ENCODE measurements around the gene FHDC1.

FHDC1 gene

DNA sequence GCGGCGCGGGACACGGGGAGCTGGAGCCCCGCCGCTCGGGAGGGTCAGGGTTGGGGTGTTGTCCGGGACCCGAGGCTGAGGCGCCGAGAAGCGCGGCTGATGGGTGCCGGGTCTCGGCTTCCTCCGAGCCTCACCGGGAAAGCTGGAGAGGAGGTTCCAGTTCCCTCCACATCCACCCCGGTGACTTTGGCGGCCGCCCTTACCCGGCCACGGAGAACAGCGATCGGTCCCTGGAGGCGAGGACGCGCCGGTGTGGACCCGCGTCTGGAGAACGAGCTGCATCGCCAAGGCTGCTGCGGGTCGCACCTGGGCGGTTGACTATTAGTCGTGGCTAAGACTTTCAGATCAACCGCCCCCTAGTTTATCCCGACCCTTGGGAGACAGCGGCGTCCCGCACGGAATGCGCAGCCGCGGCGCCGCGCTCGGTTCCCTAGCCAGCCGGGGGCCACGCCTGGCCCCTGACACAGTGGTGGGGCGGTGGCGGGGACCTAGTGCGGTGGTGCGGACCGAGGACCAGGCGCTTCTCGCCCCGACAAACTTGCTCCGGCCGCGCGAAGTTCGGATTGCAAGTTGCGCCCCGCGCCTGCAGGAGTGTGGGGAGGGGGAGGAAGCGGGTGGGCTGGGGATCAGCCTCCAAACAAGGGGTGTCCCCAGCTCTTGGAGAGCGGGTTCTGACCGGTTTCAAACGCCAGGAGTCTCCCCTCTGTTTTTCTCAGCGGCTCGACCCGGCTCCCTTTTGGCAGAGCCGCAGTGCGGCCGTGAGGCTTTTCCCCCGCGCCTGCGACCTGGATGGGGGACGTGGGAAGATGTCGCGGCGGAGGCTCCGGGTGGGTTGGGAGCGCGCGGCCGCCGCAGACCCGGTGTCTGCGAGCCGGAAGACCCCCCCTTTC is 568 bp downstream of the FHDC1 start:
- DNase-seq (ENCODE audit: low spot score) = peak; percentile 47

- peak; percentile 38 for DNase-seq (ENCODE audit: low spot score)
Measured at GRCh38 chr4:152937336-152938236, 1.5 kb downstream of the FHDC1 start.

DNA sequence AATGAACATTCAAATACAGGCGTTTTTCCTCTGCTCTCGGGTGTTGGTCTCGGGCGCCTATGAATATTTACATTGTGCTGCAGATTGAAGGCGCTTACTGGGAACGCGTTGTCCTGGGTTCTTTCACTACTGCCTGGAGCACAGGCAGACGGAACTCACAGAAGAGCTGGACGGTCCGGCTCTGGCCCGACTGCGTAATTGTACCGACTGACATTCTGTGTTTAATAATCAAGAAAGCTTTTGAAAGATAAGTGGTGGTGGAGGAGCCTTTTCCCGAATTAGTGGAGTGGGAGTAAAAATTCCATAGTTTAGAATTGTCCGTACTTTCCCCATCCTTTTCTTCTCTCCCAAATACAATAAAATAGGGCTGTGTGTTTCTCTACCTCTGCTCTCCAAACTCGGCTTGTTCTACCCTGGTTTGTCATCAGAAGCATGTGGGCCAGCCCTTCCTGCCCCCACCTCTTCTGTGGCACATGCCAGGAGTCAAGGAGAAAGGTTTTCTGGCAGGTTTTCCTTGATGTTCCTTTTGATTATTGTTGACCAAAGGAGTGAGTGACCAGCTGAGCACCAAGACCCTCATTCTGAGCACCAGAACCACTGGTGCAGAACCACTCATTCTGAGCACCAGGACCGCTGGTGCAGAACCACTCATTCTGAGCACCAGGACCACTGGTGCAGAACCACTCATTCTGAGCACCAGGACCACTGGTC is 2.3 kb downstream of the FHDC1 start:
- peak; percentile 27 for DNase-seq (ENCODE audit: low spot score)

- no peak for DNase-seq (ENCODE audit: low spot score)
Measured at GRCh38 chr4:152939621-152940020, 3.5 kb downstream of the FHDC1 start.

DNA sequence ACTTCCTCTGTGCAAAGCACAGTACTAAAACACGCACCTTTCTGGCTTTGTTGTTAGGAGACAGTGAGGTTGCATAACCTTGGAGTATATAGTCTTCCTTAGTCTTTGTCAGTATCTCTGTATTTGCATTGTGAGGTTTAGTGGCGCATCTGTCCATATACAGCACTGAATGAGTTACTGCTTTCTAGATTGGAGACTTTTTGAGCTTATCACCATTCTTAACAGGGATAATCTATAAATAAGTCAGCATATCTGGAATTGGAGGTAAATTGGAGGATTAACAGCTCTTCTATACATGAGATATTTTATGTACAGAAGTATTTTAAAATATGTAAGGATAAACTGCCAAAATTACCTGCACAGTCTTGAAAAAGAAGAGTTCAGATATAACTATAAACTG is 4.3 kb downstream of the FHDC1 start:
- DNase-seq (ENCODE audit: low spot score) = no peak

DNA sequence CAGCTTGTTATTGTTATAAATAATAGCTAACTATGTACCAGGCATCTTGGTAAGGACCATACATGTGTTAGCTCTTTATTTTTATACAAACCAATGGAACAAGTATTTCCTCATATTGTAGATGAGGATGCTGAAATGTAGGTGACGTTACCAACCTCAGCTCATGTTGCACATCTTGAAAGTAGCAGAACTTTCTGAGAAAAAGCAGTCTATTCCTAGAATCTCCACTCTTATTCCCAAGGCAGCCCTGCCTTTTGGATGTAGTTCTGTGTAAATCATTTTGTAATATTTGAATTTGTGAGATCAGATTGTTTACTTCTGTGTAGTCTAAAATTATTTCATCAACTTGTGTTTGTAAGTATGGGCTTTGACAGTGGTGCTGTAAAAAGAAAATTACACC is 5.3 kb downstream of the FHDC1 start:
- DNase-seq (ENCODE audit: low spot score) = no peak

DNA sequence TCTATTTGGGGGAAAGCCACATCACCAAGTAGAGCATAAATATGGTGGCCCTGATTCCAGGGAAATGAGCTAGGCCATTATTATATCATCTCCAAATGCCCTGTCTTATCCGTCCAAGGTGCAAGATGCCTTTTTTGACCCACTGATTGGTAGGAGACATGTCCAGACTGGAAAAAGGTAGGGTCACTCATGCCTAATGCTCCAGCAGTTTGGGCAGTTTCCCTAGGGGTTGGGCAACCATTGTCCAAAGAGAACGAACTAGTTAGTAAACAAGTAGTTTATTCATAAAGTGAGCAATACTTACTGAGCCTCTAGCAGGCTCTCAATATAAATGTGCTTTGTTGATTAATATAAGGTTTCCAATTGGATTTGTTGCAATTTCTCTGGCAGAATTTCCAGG is 6.2 kb downstream of the FHDC1 start:
- no peak for DNase-seq (ENCODE audit: low spot score)

DNA sequence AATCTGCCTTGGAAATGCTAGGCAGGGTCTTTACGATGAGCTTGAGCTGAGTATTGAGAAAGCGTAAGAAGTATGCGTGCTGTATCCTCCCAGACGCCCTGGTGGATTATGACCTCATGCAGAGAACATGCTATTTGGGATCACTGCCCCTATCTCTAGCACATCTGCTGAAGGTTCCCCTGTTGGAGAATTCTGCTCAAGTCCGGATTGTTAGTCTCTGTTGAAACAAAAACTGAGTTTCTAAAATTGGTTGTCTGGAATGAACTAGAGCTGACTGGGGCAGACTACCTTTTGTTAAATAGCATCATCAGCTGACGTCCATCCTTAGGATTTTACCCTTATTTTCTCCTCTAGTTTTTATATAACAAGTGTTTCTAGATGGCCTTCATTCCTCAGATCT is 7.5 kb downstream of the FHDC1 start:
- DNase-seq (ENCODE audit: low spot score) = no peak

DNA sequence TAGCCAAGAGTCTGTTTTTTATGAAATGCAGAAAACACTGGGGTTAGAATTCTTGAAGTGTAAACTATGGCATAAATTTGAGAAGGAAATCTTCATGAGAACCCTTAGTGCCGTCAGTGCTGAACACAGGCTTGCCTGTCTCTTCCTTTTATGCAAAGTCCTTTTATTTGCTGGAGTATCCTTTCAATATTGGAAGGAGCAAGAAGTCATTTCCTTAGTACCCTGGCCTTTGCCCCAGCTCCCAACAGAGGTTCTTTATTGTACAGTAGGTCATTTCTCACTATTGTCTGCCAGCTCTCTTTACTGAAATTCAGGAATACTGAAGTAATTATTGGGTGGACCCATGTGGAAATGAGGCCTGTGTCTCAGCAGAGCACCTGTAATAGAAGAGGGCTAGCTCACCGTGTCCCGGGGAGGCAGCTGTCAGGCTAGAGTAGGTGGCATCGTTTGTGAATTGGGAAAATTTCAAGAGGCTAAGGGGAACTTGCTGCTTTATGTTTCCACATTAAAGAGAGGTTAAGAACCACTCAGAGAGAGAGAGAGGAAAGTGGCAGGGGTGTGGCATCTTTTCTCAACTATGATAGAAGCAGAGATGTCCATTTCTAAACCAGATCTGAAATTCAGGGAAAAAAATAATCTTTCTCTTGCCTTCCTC is 8.7 kb downstream of the FHDC1 start:
- no peak for DNase-seq (ENCODE audit: low spot score)

DNA sequence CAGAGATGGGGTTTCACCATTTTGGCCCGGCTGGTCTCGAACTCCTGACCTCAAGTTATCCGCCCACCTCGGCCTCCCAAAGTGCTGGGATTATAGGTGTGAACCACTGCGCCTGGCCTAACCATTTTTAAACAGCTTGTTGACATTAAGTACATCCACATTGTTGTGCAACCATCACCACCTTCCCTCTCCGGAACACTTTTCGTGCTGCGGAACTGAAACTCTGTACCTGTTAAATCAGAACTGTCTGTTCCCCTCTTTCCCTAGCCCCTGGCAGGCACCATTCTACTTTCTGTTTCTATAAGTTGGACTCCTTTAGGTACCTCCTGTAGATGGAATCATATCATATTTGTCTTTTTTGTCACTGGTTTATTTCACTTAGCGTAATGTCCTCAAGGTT is 9.5 kb downstream of the FHDC1 start:
- no peak for DNase-seq (ENCODE audit: low spot score)

- no peak for DNase-seq (ENCODE audit: low spot score)
Measured at GRCh38 chr4:152946446-152946845, 10.3 kb downstream of the FHDC1 start.

- DNase-seq (ENCODE audit: low spot score) = no peak
Measured at GRCh38 chr4:152947311-152947710, 11.2 kb downstream of the FHDC1 start.

DNA sequence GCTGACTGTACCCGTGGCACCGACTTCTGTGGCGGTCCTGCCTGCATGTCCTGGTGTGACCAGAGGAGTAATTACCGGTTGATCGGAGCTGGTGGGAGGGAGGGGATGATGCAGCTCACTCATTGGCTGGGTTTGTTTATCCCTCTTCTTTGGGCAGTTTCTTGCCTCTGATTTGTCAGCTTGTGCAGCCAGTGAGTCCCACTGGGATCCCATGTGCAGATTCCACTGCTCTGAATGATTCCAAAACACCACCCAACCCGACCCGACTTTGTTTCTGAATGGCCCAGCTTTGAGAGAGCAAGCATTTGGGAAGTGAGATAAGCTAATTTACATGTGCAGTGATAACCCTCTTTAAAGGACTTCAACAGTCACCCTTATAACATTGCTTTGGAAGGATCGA is 13.8 kb downstream of the FHDC1 start:
- DNase-seq (ENCODE audit: low spot score) = no peak

- no peak for DNase-seq (ENCODE audit: low spot score)
Measured at GRCh38 chr4:152950402-152951274, 14.5 kb downstream of the FHDC1 start.

DNA sequence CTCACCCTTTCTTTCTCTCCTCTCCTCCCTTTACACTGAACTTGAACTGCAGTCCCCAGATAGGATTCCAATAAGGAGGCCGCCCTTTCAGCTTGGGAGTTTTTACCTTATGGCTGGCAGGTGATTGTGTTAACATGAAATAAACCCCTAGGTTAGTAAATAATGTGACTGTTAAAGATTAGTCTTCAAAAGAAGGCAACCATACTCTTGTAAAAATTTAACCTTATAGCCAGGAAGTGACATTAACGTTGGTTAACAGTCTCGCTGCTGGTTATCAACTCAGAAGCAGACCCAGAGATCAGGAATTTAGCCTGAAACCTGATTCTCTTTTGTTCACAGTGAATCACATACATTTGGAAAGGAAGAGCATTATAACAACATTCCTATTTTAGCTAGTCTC is 15.2 kb downstream of the FHDC1 start:
- peak; percentile 59 for DNase-seq (ENCODE audit: low spot score)

DNA sequence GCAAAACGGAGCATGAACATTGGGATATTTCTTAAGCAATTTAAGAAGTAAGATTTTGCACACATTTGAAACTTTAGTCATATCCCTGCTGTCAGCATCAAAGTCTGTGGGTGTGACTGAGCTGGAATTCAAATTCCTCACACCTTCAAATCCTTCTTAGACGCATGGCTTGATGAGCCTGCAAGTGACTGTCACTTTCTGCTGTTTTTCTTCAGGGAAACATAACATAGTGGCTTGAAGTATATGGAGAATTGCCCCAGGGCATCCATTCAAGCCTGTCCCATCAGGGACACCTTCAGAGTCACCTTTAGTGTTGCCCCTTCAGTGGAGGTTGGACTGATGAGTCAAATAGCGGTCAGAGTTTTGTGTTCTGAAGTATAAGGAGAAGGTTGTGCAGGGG is 17.4 kb downstream of the FHDC1 start:
- DNase-seq (ENCODE audit: low spot score) = peak; percentile 55

- DNase-seq (ENCODE audit: low spot score) = no peak
Measured at GRCh38 chr4:152954741-152955140, 18.6 kb downstream of the FHDC1 start.

GRCh38 chr4:152956147-152956546 is 20.0 kb downstream of the FHDC1 start:
- no peak for DNase-seq (ENCODE audit: low spot score)

- DNase-seq (ENCODE audit: low spot score) = peak; percentile 57
Measured at GRCh38 chr4:152956650-152957436, 20.7 kb downstream of the FHDC1 start.

Measured in kidney tubule cell (primary cell).